Ammon's horn (tissue), 1 donor: ENCODE data around the gene SNCA.

ENCODE experiments used
- DNase-seq: peaks from one replicate; pipeline ENCODE4 v3.0.0-alpha.2; 2016; ENCODE audit warnings: low spot score

SNCA gene

DNA sequence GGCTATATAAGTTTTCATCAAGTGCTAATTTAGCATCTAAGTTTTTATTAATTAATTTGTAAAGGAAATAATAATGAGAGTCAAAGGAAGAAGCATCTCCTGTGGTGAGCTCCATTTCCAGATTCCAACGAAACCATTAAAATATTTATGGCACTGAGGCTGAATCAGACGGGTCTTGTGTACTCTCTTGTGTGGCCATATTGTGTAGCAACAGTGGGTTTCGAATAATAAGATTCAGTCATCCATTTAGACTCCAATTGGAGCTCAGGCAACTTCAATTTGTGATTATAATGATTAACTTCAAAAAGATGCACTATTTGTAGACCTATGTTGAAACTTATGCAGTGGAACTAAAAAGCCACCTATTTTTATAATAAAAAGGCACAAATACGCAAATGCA lies 82.4 kb downstream of the SNCA start:
- DNase-seq = no peak

DNA sequence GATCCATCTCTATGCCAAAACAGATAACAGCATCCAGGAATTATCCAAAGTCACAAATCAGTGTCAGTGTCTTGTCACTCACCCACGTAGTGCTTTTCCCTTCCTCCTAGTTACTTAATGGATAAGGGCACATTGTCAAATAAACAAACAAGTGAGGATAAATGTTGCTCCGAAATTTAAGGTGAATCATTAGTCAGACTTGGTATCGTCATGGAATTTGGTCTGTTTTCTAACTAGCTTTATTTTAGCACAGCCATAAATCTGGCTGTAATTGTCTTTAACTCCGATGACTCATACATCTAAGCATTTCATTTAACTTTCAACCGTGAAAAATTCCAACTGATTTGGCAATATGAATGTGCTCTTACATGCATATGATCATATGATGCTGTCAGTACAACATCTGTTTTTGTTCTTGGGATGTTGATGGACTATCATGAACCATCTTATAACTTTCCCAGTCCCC lies 83.3 kb downstream of the SNCA start:
- DNase-seq = peak; percentile 29

DNA sequence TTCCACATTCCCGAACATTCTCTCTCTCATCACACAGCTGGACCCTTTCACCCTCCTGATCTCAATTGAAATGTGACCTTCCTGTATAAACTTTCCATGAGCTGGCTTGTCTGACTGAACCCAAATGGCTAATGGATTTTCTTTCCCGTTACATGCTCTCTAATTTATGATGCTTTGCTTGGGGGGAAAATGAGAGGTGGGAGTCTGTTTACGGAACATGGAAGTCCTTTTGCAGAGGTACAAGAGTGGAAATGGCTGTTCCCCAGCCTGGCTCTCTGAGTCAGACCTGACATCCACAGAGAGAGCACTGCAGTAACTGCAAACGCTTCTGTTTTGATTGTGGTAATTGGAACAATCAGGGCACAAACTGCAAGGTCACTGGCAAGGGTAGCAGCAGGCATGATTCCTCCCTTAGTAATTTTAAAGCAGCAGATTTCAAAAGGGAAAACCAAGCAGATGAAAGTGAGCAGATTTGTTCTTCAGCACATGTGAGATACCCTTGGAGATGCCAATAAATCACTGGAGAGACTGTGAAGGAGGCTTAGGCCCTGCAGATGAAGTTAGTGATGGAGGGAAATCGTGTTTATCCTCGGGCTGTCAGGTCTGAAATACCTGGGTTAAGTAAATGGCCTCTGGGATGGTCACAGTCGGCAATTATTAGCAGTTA lies 83.9 kb downstream of the SNCA start:
- DNase-seq = peak; percentile 56

DNA sequence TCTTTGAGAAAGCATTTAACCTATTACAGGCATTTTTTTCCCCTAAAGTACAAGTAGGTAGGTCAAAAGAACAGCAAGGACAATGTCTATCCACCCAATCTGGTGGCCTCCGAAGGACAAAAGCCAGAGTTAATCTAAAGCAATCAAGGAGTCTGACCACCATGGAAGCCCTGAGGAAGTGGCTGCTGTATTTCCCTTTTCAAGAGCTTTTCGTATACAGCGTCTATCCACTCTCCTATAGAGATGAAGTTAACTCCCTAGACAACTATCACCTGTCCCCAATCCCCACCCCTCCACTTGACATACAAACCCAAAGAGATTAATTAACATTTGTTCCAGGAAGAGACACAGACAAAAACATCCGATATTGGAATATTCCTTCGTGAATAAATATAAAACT lies 85.5 kb downstream of the SNCA start:
- no peak for DNase-seq

DNA sequence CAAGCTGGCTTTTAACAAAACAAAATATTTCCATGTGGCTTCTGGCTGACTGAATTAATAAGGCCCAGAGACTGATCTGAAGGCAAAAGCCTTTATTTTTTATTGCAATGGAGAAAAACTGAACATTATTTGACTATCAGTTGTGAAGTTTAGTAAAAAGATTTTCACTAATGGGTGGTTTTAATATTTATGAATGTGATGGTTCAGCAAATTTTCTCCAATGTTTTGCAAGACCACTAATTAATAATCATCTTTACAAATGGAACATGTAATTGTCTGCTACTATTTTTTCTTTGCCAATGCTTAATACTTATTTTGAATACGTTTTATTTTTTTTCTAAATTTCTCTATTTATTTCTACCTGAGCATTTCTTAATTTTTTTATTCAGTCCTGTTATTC lies 90.6 kb downstream of the SNCA start:
- no peak for DNase-seq

DNA sequence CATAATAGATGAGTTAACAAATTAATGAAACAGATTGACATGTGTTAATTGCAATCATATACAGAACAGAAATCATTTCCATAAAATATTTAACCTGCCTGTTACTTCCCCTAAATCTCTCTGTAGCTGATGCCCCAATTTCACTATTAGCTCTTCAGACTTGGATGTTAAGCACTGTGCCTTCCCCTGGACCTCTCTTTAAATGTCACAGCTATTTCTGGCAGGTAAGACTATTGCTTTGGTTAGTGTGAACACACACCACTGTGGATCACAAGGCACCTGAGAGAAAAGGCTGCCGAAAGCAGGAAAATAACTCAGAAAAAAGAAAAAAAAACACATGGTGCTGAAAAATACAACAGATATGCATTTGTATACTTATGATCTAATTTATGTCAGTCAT lies 91.3 kb downstream of the SNCA start:
- DNase-seq = no peak

DNA sequence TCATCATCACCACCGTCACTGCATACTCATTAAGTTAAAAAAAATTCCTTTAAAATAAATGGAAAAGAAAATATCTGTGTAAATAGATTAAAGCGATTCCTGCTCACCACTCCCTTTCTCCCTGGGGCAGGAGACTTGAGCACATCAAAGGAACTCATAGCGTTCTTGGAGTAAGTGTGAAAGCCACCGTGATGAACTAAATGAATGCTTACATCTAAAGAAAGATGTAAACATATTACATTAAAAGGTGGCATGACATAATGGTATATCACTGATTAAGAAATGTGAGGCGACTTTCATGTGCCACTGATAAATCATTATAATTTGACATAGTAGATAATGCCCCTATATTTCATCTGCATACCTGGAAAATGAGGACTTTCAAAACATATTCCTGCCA lies 92.0 kb downstream of the SNCA start:
- no peak for DNase-seq

GRCh38 chr4:89741768-89742167 lies 95.2 kb downstream of the SNCA start:
- DNase-seq = no peak

DNA sequence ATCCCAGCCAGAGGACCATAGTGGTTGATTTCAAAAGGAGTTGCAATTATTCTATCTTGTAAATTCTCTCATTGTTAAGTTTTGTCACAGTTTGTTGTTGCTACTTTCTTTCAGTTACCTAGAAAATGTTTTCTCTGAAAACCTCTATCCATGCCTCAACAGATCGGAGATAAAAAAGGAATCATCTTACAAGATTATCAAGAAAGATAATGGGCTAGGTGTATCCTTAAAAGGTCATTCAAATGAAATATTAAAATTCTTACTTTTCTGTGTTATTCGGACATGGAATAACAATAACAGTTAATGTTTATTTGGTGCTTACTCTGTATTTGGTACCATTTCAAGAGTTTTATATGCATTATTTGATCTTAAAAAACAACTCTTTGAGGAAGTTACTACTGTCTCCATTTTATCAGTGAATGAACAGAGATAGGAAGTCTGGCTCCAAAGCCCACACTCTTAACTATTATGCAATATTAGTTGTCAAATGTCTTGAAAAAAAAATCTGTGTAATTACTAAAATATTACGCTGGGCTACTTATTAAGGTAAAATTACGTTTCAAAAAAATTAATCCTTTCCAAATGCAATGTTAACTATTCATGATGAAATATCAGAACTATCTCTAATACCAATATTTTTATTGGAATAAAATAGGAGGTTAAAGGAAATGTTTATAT lies 97.5 kb downstream of the SNCA start:
- no peak for DNase-seq

DNA sequence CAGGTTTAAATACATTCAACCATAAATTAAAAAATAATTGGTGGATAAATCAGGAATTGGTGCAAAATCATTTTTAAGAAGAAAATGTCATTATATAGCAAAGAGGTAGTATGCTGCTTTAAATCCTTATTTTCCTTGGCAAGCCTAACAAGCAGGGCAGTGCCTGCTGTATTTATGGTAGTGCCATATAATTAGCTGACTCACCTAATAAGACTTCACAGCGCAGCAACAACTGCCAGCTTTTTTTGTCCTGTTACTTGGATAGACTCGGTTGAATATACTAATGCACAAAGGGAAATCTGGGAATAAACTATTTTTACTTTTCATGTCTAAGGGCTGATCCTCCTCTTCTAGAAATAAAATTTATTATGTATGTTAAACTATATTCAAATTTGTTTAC lies 99.1 kb downstream of the SNCA start:
- no peak for DNase-seq

DNA sequence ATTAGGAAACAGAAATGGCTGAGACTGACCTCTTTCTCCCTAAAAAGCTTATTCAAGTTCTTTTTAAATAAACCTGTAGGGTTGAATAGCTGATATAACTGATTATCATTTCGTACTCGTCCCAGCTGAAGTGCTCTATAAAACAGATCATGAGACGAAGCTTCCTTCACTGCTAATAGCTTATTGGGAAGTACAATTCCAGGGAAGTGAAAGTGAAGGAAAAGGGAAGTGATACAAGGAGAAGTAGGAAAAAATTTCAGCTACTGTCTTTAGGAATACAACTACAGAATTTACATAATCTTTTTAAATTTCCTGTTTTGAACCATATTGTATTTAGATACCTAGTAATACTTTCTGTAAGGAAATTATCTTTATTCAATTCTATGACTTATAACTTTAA lies 103.0 kb downstream of the SNCA start:
- peak; percentile 15 for DNase-seq

DNA sequence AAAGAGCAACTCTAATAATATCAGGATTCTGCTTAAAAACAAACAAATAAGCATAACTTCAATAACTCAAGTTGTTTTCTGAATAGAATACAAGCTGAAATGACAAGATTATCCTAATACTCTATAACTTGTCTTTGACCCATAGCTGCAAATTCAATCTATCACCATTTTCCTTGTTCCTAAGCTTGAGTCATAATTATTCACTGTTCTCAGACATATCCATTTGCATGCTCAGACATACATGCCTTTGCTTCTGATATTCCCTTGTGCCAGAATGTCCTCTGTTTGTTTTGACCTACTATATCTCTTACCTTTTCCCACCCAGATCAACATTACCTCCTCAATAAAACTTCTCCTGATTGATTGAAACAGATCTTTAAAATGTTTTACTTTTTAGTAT lies 109.7 kb downstream of the SNCA start:
- DNase-seq = no peak

DNA sequence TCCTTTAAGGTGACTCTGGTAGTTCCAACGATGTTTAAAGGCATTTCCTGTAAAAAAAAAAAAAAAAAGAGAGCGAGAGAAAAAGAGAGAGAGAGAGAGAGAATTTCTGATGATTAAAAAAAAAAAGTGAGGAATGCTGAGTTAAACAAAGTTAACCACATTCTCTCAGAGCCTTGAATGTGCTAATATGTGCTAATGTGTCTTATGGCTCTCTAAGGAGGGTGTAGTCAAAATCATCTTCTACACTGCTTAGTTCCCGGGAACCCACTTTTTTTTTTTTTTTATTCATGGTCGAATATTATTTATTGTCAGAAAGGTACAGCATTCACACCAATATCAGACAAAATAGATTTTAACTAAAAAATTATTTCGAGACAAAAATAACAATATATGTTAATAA lies 111.7 kb downstream of the SNCA start:
- DNase-seq = no peak

- DNase-seq = no peak
Observed at GRCh38 chr4:89724716-89725115, 112.2 kb downstream of the SNCA start.

- DNase-seq = no peak
Observed at GRCh38 chr4:89723096-89723495, 113.9 kb downstream of the SNCA start.

DNA sequence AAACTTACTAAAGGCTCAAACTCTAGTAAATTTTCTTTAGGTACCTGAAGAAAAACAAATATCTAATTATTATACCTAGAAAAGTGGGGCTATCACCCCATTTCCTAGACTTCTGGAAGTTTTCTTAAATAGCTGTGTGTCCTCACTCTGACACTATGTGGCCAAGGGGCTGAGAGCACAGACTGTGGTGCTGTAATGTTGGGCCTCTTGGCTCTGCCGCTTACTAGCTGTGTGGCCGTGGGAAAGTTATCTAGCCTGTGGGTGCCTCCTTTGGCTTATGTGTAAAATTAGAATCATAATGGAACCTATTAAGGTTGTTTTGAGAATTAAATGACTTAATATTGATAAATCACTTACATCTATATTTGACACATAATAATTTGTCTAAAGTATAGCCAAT lies 114.4 kb downstream of the SNCA start:
- no peak for DNase-seq

DNA sequence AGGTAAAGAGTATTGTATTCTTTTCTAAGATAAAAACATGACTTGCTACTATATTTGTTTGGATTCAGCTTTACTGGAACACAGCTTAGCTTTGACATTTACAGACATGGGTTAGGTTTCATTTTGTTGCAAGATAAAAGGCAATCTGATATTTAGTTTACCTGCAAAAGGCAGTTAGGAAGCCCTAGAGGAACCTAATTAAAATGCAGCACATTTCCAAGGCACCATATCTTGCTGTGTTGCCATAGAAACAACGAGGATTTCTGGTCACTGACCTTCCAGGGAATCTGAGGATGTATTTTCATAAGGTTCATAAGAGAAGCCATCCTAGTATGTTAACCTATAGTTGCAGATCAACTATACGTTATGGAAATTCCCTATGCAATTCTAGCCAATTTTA lies 116.0 kb downstream of the SNCA start:
- no peak for DNase-seq

DNA sequence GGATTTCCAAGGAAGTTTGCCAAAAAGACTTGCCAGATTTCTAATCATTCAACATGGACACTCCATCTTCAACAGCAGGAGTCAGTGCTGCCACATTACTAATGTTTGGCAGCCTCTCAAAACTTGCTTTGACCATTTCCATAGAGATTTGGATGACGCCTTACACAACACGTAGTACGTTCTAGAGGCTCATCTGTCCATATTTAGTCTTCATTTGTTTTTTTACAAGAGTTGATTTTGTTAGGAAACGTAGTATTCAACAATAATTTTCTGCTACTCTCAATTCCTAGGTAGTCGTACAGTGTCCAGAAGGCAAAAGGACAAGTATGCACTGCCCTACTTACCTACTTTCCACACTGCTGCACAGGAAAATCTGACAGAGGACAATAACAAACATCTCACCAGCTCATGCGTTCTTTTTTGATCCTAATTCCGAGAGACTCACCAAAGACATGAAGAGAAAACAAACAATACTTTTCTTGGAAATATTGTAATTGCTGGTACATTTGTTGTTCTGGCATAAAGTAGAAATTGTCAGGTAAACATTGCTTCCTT lies 117.3 kb downstream of the SNCA start:
- DNase-seq = no peak

DNA sequence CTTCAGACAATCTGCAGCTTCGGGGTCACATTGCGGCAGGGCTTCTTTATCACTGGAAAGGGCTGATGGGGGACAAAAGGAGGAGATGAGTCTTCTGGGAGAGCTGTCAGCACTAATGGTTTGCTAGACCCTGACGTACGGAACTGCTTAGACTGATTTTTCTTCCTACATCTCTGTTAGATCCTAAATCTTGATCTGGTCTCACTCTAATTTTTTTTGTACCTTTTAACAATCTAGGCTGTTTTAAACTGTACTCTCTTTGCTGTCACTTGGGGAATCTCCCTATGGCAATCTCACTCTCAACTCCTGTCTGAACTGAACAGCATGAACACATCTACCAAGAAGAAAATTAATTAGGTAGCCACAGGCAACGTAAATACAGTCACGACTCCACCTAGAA lies 120.1 kb downstream of the SNCA start:
- no peak for DNase-seq

- no peak for DNase-seq
Observed at GRCh38 chr4:89715631-89716030, 121.3 kb downstream of the SNCA start.

- DNase-seq = no peak
Observed at GRCh38 chr4:89712827-89713226, 124.1 kb downstream of the SNCA start.

- no peak for DNase-seq
Observed at GRCh38 chr4:89712141-89712540, 124.8 kb downstream of the SNCA start.

GRCh38 chr4:89708903-89709421 lies 128.0 kb downstream of the SNCA start:
- DNase-seq = peak; percentile 74
